Cardiac muscle cell (in vitro differentiated cells and primary cell): Measurements from ENCODE around the gene TCEAL1. TPM values are rescaled to one million over a fixed set of nuclear protein-coding genes. Genes with fewer than 3 reads are reported as not detected.
"Not testable (repeated sequence)": the region's sequence is repeated elsewhere in the genome, so short reads cannot be mapped to it uniquely, and the experiment has no call there.

Source experiments
- DNase-seq, 2 donors: peaks; one replicate each; pipeline versions ENCODE4 v3.0.0 to v3.0.0-alpha.2; 2010 to 2017; ENCODE audit warnings: low read depth in 1 of 2, low spot score in 1 of 2
- H3K27ac ChIP-seq: fragments of 200-600 bp; sonication (generic); 2 replicates; pipeline ENCODE4 v1.5.1; 2016
- H3K27me3 ChIP-seq: fragments of 200-600 bp; sonication (generic); 2 replicates; pipeline ENCODE4 v1.6.0; 2016; ENCODE audit warnings: control low read depth
- H3K36me3 ChIP-seq: fragments of 200-600 bp; sonication (generic); 2 replicates; pipeline ENCODE4 v1.5.1; 2016; ENCODE audit warnings: control low read depth
- H3K4me1 ChIP-seq: fragments of 200-600 bp; sonication (generic); 2 replicates; pipeline ENCODE4 v1.8.1; 2017; ENCODE audit warnings: low read depth, mild to moderate bottlenecking, mixed run types
- H3K4me3 ChIP-seq: fragments of 200-600 bp; sonication (generic); 2 replicates; pipeline ENCODE4 v1.5.1; 2016; ENCODE audit warnings: mild to moderate bottlenecking
- H3K9me3 ChIP-seq: fragments of 200-600 bp; sonication (generic); 2 replicates; pipeline ENCODE4 v1.5.1; 2017; ENCODE audit warnings: low read depth, mild to moderate bottlenecking, control low read depth
- CTCF ChIP-seq: IDR thresholded peaks from 2 replicates; pipeline ENCODE4 v1.5.1; 2012; ENCODE audit warnings: low read depth, mild to moderate bottlenecking, low read length
- polyA plus RNA-seq: library from polyadenylated mRNA; unstranded; fragments of >200 nt; fragmentation: Nextera tagmentation; extraction: Ambion mirVana; gene quantifications from 2 replicates; pipeline ENCODE4 v1.2.1, GENCODE V29; 2016
- total RNA-seq: library from RNA; depleted of rRNA; stranded (reverse); fragments of >200 nt; gene quantifications from 2 replicates; pipeline ENCODE4 v1.2.3, GENCODE V29; 2016

Gene TCEAL1, protein sequence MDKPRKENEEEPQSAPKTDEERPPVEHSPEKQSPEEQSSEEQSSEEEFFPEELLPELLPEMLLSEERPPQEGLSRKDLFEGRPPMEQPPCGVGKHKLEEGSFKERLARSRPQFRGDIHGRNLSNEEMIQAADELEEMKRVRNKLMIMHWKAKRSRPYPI
- total RNA-seq (93.8 and 121 TPM in 2 replicates), polyA plus RNA-seq (51.5 and 66.3 TPM in 2 replicates)

DNA sequence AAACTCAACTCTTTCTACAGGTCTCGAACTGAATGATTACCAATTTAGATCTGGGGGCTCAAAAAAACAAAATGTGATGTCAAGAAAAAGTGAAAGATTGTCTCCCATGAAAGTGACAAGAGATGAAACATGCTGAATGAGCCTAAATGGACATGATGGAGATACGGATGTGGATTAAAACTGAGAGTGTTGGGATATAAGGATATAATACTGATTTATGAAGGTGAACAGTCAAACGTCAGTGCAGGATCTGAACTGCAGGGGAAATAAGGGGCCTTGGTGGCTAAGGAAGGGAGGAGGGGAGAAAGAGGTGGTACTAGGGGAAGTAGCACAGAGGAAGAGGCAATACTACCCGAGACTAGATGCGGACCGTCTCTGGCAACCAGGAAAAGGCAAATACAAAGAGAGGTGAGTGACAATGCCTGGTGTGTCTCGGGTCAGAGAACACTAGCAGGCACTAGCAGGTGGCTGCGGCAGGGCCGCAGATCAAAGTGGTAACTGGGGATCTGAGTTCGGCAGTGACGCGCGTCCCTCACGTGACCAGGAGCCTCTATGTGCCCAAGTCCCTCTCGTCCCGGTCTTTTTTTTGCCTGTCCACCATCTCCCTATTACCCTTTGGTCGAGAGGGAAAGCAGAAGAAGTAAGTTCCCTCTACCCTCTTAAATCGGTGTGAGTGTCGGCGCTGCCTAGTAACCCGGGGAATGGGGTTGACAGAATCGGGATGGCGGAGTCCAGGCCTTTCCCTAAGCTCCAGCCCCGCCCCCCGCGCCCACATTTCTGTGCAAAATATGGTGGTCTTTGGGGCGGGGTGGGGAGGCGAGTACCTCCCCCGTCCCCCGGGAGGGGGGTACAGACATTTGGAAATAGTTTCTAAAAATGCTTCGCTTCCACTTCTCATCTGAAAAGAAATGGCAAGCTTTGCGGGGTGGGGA, at the start of gene TCEAL1:
TSS of gene TCEAL1 (plus strand) at position 590 of the 932 bp plus-strand sequence. CDS start 942 bp downstream, outside the sequence.
- Histone ChIP-seq H3K27me3 (no peaks in the 10 kb centered on the region), H3K36me3 (no peaks in the 10 kb centered on the region), H3K27ac (peak within 1 kb of the TSS; percentile 89), H3K9me3 (no peaks in the 10 kb centered on the region), H3K4me1 (peaks cover 15% of the 10 kb centered on the region), H3K4me3 (peak within 1 kb of the TSS; percentile 73)
- TF ChIP-seq CTCF = no peak
- DNase-seq = peak; percentile 37 to 82

DNA sequence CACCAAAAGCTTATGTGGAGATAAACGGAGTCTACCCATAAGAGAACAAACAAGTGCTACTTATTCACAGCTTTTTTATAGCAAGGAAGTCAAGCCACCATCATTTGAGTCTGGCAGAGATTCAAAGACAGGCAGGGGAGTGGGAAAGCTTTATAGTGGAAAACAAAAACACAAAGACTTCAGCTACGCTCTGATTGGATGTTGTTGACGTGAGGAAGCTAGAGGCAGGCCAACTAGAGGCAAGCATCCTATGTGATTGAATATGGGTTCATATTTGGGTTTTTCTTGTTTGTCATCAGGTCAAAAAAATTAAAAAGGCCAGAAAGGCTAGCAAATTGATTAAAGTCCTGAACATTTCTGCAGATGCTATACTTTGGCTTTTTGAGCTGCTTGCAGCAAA, 44.2 kb upstream of the TCEAL1 start:
- peaks cover 13% of the 10 kb centered on the region for H3K27me3 ChIP-seq
- H3K4me3 ChIP-seq = no peak overlapping the region
- H3K9me3 ChIP-seq = no peaks in the 10 kb centered on the region
- DNase-seq = peak in 1 of 2 donors; percentile 60
- TF ChIP-seq CTCF = no peak
- peaks cover 5% of the 10 kb centered on the region for H3K36me3 ChIP-seq
- no peak overlapping the region for H3K27ac ChIP-seq
- peaks cover 3% of the 10 kb centered on the region for H3K4me1 ChIP-seq

- peak within 1 kb of the TSS; percentile 47 for H3K4me3 ChIP-seq
- peaks cover 5% of the 10 kb centered on the region for H3K36me3 ChIP-seq
- H3K27me3 ChIP-seq = peaks cover 3% of the 10 kb centered on the region
- peak; percentile 63 for DNase-seq
- peaks cover 3% of the 10 kb centered on the region for H3K4me1 ChIP-seq
- TF ChIP-seq CTCF = no peak
- peak within 1 kb of the TSS; percentile 50 for H3K27ac ChIP-seq
- H3K9me3 ChIP-seq = no peaks in the 10 kb centered on the region
Observed at GRCh38 chrX:103585411-103586313, 43.1 kb upstream of the TCEAL1 start, which contains the start of gene TCEAL4. TCEAL4 (plus strand) TSS chrX:103585515; CDS start chrX:103586676, 1,161 bp downstream.

- no peak for TF ChIP-seq CTCF
- H3K36me3 ChIP-seq = peaks cover 5% of the 10 kb centered on the region
- H3K4me3 ChIP-seq = peak overlapping the region; percentile 47
- H3K27ac ChIP-seq = peak overlapping the region; percentile 50
- DNase-seq = peak in 1 of 2 donors; percentile 52
- no peaks in the 10 kb centered on the region for H3K9me3 ChIP-seq
- peaks cover 3% of the 10 kb centered on the region for H3K4me1 ChIP-seq
- H3K27me3 ChIP-seq = no peaks in the 10 kb centered on the region
Observed at GRCh38 chrX:103586314-103586646, 42.5 kb upstream of the TCEAL1 start.

DNA sequence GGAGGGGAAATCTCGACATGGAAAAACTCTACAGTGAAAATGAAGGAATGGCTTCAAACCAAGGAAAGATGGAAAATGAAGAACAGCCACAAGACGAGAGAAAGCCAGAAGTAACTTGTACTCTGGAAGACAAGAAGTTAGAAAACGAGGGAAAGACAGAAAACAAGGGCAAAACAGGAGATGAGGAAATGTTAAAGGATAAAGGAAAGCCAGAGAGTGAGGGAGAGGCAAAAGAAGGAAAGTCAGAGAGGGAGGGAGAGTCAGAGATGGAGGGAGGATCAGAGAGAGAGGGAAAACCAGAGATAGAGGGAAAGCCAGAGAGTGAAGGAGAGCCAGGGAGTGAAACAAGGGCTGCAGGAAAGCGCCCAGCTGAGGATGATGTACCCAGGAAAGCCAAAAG, 42.1 kb upstream of the TCEAL1 start:
- Histone ChIP-seq H3K27ac (peak overlapping the region; percentile 50), H3K4me1 (peaks cover 3% of the 10 kb centered on the region), H3K36me3 (peaks cover 5% of the 10 kb centered on the region), H3K27me3 (no peaks in the 10 kb centered on the region), H3K9me3 (no peaks in the 10 kb centered on the region), H3K4me3 (no peak overlapping the region)
- DNase-seq = no peak
- TF ChIP-seq CTCF = no peak

DNA sequence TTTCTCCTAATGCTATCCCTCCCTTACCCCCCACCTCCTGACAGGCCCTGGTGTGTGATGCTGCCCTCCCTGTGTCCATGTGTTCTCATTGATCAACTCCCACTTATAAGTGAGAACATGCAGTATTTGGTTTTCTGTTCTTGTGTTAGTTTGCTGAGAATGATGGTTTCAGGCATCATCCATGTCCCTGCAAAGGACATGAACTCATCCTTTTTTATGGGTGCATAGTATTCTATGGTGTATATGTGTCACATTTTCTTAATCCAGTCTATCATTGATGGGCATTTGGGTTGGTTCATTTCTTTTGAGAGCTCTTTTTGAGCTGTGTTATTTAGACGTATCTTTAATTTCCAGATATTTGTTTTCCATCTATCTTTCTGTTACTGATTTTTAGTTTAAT, 36.5 kb upstream of the TCEAL1 start:
- H3K4me3 ChIP-seq, H3K27me3 ChIP-seq, H3K4me1 ChIP-seq, H3K27ac ChIP-seq, H3K9me3 ChIP-seq, H3K36me3 ChIP-seq, DNase-seq: not testable (repeated sequence)

DNA sequence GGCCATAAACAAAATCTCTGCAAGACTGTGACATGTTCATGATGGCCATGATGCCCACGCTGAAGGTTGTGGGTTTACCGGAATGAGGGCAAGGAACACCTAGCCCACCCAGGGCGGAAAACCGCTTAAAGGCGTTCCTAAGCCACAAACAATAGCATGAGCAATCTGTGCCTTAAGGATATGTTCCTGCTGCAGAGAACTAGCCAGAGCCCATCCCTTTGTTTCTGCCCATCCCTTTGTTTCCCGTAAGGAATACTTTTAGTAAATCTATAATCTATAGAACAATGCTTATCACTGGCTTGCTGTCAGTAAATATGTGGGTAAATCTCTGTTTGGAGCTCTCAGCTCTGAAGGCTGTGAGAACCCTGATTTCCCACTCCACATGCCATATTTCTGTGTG, 33.6 kb upstream of the TCEAL1 start:
- DNase-seq, H3K4me3 ChIP-seq, H3K27ac ChIP-seq, H3K36me3 ChIP-seq, H3K4me1 ChIP-seq, H3K27me3 ChIP-seq, H3K9me3 ChIP-seq: not testable (repeated sequence)
